Stimulated activated CD8-positive, alpha-beta memory T cell treated with anti-CD3 and anti-CD28 coated beads, Interleukin-12 subunit alpha, Interleukin-12 subunit beta, amount 100 ng/mL, for 1 hour (primary cell): Measurements from ENCODE around the gene NTSR1.
"Not testable (repeated sequence)": the region's sequence is repeated elsewhere in the genome, so short reads cannot be mapped to it uniquely, and the experiment has no call there.

ENCODE experiments used
- DNase-seq: peaks from one replicate; pipeline ENCODE4 v3.0.0-alpha.2; 2020; ENCODE audit warnings: low read depth

The NTSR1 gene

GRCh38 chr20:62674370-62674769 is 34.3 kb upstream of the NTSR1 start:
- DNase-seq, result no peak

GRCh38 chr20:62675156-62675876 is 33.3 kb upstream of the NTSR1 start:
- DNase-seq, result no peak

GRCh38 chr20:62675877-62676260 is 32.8 kb upstream of the NTSR1 start:
- DNase-seq, result no peak

- DNase-seq, result no peak
These were observed 31.7 kb upstream of the NTSR1 start for GRCh38 chr20:62676976-62677375.

- no peak for DNase-seq
These were observed 31.0 kb upstream of the NTSR1 start for GRCh38 chr20:62677678-62678077.

GRCh38 chr20:62678553-62678952 is 30.1 kb upstream of the NTSR1 start:
- DNase-seq, result no peak

GRCh38 chr20:62679978-62680589 is 28.6 kb upstream of the NTSR1 start:
- no peak for DNase-seq

GRCh38 chr20:62682912-62683517 is 25.6 kb upstream of the NTSR1 start:
- no peak for DNase-seq

- not testable (repeated sequence) for DNase-seq
These were observed 24.8 kb upstream of the NTSR1 start for GRCh38 chr20:62683660-62684322.

GRCh38 chr20:62684981-62685380 is 23.7 kb upstream of the NTSR1 start:
- no peak for DNase-seq

- no peak for DNase-seq
These were observed 22.7 kb upstream of the NTSR1 start for GRCh38 chr20:62685781-62686555.

- DNase-seq, result no peak
These were observed 21.5 kb upstream of the NTSR1 start for GRCh38 chr20:62686869-62687830.

- no peak for DNase-seq
These were observed 20.6 kb upstream of the NTSR1 start for GRCh38 chr20:62688083-62688482.

- no peak for DNase-seq
These were observed 19.7 kb upstream of the NTSR1 start for GRCh38 chr20:62688855-62689460.

- no peak for DNase-seq
These were observed 18.8 kb upstream of the NTSR1 start for GRCh38 chr20:62689861-62690260.

- no peak for DNase-seq
These were observed 18.3 kb upstream of the NTSR1 start for GRCh38 chr20:62690261-62690820.

GRCh38 chr20:62691487-62691886 is 17.1 kb upstream of the NTSR1 start:
- no peak for DNase-seq

- DNase-seq, result no peak
These were observed 16.5 kb upstream of the NTSR1 start for GRCh38 chr20:62692176-62692575.

- DNase-seq, result no peak
These were observed 15.7 kb upstream of the NTSR1 start for GRCh38 chr20:62692801-62693523.

GRCh38 chr20:62693524-62693922 is 15.1 kb upstream of the NTSR1 start:
- no peak for DNase-seq
